Common myeloid progenitor, CD34-positive (primary cell): ENCODE measurements around the gene PLD5.

Source experiments
- CTCF ChIA-PET: fragments of 350-600 bp; sonication (Branson Sonifier 250); formaldehyde crosslinking; loops from one replicate; lab custom pipeline; 2021; ENCODE audit warnings: antibody characterized with exemption; lab: Charles Lee
- POLR2A ChIA-PET: fragments of 350-600 bp; sonication (Branson Sonifier 250); formaldehyde crosslinking; loops from one replicate; lab custom pipeline; 2021; ENCODE audit warnings: antibody characterized with exemption; lab: Charles Lee
- DNase-seq, 3 donors: peaks; one replicate each; pipeline versions ENCODE4 v3.0.0 to v3.0.0-alpha.2; 2013
- H3K27ac ChIP-seq, 2 experiments: 1 replicate in 1 of 2; 2 replicates in 1 of 2; pipeline ENCODE4 v1.7.0; 2013; ENCODE audit warnings: inconsistent platforms in 2 of 2, low read length in 2 of 2, mild to moderate bottlenecking in 2 of 2, low read depth in 1 of 2, moderate library complexity in 1 of 2; ENCODE audit not compliant: severe bottlenecking in 2 of 2, insufficient read depth in 1 of 2, poor library complexity in 1 of 2
- H3K27me3 ChIP-seq, 5 experiments: replicated peaks in 2 of 5; 1 replicate in 3 of 5; 2 replicates in 2 of 5; pipeline versions ENCODE4 v1.6.1 to v1.7.0; 2013; ENCODE audit warnings: low read length in 4 of 5, mild to moderate bottlenecking in 2 of 5, moderate library complexity in 2 of 5, inconsistent platforms in 1 of 5; ENCODE audit not compliant: insufficient read depth in 5 of 5, control insufficient read depth in 4 of 5
- H3K36me3 ChIP-seq, 4 experiments: 1 replicate in 2 of 4; 2 replicates in 2 of 4; pipeline versions ENCODE4 v1.6.1 to v1.7.0; 2013; ENCODE audit warnings: low read length in 3 of 4, control low read depth in 1 of 4, mild to moderate bottlenecking in 1 of 4; ENCODE audit not compliant: control insufficient read depth in 4 of 4, insufficient read depth in 4 of 4
- H3K4me1 ChIP-seq, 4 experiments: 1 replicate in 3 of 4; 2 replicates in 1 of 4; pipeline versions ENCODE4 v1.6.1 to v1.7.1; 2013; ENCODE audit warnings: low read length in 3 of 4, mild to moderate bottlenecking in 3 of 4, control low read depth in 1 of 4, inconsistent platforms in 1 of 4, moderate library complexity in 1 of 4; ENCODE audit not compliant: control insufficient read depth in 4 of 4, insufficient read depth in 4 of 4; ENCODE audit errors: control extremely low read depth in 1 of 4
- H3K4me3 ChIP-seq, 7 experiments: 1 replicate in 4 of 7; 2 replicates in 3 of 7; pipeline versions ENCODE4 v1.5.1 to v1.7.0; 2013; ENCODE audit warnings: mild to moderate bottlenecking in 7 of 7, low read length in 6 of 7, moderate library complexity in 6 of 7, inconsistent platforms in 2 of 7, low read depth in 2 of 7, control low read depth in 1 of 7; ENCODE audit not compliant: insufficient read depth in 4 of 7, control insufficient read depth in 1 of 7; ENCODE audit errors: extremely low read depth in 1 of 7
- H3K9me3 ChIP-seq, 5 experiments: 1 replicate in 4 of 5; 2 replicates in 1 of 5; pipeline versions ENCODE4 v1.6.1 to v1.7.1; 2013; ENCODE audit warnings: low read length in 4 of 5, mild to moderate bottlenecking in 2 of 5, inconsistent platforms in 1 of 5, low read depth in 1 of 5, moderate library complexity in 1 of 5; ENCODE audit not compliant: control insufficient read depth in 4 of 5, insufficient read depth in 2 of 5; ENCODE audit errors: control extremely low read depth in 1 of 5
- WGBS: methylation state at CpG from one replicate; pipeline ENCODE4 v1.1.5; 2013; ENCODE audit not compliant: insufficient coverage; 5-methylcytosine and 5-hydroxymethylcytosine counted together

PLD5 gene

DNA sequence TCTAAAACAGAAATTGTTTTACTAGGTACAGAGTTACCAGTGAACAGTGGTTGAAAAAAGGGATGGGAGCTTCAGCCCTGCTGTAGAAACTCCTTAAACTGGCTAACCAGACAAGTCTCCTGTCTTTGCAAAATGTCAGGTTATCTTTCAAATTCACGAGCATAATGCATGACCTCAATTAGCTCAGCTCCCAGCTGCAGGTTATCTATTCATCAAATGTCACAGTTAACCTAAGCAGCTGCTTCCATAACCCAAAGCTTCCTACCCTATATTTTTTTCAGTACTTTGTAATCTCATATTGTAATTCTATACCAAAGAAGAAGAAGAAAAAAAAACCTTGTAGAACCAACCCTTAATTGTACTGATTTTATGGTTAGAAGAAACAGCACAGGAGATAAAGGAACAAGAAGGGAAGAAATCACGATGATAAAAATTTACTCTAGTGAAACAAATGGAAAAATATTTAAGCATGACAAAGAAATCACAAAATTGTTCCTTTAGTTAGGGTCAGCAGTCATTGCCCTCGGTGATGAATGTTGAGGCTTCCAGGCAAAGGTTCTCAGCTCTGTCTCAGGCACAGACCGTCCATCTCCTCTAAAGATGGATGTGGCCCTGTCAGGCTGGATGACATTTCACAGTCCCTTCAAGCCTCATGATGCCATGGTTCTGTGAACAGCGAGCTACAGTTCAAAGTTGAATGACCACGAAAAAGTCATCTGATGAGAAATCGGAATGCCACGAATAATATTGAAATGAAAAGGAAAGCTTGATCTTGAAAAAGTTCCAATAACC, 95.9 kb downstream of the PLD5 start:
- Histone ChIP-seq H3K9me3 (peaks cover 0 to 3% (median 0%) of the 10 kb centered on the region in 5 experiments), H3K27ac (no peak overlapping the region), H3K4me3 (no peak overlapping the region), H3K4me1 (no peaks in the 10 kb centered on the region), H3K36me3 (no peaks in the 10 kb centered on the region), H3K27me3 (no peaks in the 10 kb centered on the region)
- ChIA-PET CTCF (interaction anchor here (0.5 to 0.8 kb wide), 2 partner anchors 26 to 49 kb away, joined by 3 to 4 read pairs; no protein-coding TSS in a partner anchor), POLR2A (no interaction called here)
- 95% methylated on average over 6 of the region's 8 CpGs for WGBS
- DNase-seq = no peak

DNA sequence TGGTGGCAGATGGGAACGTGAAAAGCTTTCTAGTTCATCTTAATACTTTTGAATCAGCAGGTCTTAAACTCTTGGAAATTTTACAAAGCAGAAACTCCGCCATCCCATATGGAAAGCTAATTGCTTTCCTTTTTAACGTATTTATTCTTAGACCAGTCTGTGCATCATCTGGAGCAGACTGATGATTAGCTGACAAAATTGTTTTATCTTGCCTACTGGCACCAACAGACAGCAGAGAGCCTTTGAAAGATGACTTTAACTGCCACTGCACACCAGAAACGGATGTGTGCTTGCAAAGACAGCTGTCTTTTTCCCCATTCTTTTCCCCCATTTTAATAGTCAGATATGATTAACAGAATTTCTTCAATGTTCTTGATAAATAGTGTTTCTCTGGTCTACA, 97.0 kb downstream of the PLD5 start:
- no peak for DNase-seq
- 100% methylated on average over 3 of the region's 4 CpGs for WGBS
- Histone ChIP-seq H3K9me3 (peaks cover 0 to 3% (median 0%) of the 10 kb centered on the region in 5 experiments), H3K4me3 (no peak overlapping the region), H3K27me3 (no peaks in the 10 kb centered on the region), H3K36me3 (no peaks in the 10 kb centered on the region), H3K27ac (no peak overlapping the region), H3K4me1 (no peaks in the 10 kb centered on the region)
- CTCF ChIA-PET = no interaction called here
- POLR2A ChIA-PET = no interaction called here

DNA sequence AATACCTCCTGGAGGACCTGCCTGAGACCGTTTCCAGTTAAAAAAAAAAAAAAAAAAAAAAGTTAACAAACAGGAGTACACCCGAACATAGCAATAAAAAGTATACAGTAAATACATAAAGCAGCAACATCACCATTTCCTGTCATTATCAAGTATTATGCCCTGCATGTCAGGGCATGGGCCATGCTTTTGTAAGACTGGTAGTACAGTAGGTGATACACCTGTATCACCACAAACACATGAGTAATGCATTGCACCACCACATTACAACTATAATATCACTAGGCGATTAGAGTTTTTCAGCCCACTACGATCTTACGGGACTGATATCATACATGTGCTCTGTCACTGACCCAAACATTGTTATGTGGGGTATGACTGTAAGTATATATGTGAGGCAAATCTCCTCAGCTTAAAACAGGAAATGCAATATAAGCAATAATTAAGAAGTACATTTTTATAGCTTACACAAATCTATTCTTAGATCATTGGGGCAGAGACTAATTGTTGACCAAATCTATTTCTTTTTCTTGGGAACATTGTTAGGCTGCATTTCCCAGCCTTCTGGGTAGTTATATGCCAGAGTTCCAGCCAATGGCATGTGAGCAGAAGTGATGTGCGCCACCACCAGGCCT, 98.1 kb downstream of the PLD5 start:
- H3K36me3 ChIP-seq = no peaks in the 10 kb centered on the region
- DNase-seq = no peak
- H3K27ac ChIP-seq = no peak overlapping the region
- ChIA-PET POLR2A (no interaction called here), CTCF (no interaction called here)
- WGBS = 94% methylated on average over 2 of the region's 6 CpGs
- H3K9me3 ChIP-seq = no peaks in the 10 kb centered on the region
- H3K4me1 ChIP-seq = no peaks in the 10 kb centered on the region
- H3K4me3 ChIP-seq = no peak overlapping the region
- H3K27me3 ChIP-seq = no peaks in the 10 kb centered on the region

DNA sequence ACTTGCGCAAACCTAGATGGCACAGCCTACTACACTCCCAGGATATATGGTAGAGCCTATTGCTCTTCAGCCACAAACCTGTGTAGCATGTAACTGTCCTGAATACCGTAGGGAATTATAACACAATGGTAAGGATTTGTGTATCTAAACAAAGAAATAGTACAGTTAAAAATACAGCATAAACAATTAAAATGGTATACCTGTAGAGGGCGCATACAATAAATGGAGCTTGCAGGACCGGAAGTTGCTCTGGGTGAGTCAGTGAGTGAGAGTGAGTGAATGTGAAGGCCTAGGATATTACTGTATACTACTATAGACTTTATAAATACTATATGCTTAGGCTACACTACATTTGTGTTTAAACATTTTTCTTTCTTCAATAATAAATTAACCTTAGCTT, 99.3 kb downstream of the PLD5 start:
- no peak overlapping the region for H3K4me3 ChIP-seq
- no peaks in the 10 kb centered on the region for H3K36me3 ChIP-seq
- CTCF ChIA-PET = no interaction called here
- no peaks in the 10 kb centered on the region for H3K27me3 ChIP-seq
- no peaks in the 10 kb centered on the region for H3K9me3 ChIP-seq
- H3K27ac ChIP-seq = no peak overlapping the region
- H3K4me1 ChIP-seq = no peaks in the 10 kb centered on the region
- POLR2A ChIA-PET = no interaction called here
- peak in 1 of 3 donors; percentile 5 for DNase-seq
- WGBS = no CpG with 5 or more reads among the region's 4 CpGs

DNA sequence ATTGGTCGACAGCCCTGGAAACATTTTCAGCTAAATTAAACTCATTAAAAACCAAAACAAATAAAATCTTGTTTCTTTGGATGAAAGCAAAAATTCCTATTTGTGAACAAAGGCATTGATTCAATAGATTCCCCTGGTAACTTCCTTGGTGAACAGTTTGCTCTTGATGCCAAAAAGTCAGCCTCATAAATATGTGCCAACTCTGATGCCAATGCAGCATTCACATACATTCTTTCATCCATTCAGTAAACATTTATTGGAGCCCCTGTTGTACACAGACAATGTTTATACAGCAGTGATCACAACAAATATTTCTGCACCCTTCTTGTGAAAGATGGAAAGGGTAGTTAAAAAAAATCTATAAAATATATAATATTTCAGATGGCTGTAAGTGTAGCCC, 107.8 kb downstream of the PLD5 start:
- no peak overlapping the region for H3K4me3 ChIP-seq
- no peak for DNase-seq
- H3K9me3 ChIP-seq = no peaks in the 10 kb centered on the region
- WGBS = no CpG with 5 or more reads among the region's 1 CpG
- ChIA-PET POLR2A (no interaction called here), CTCF (interaction anchor here (1.0 kb wide), 1 partner anchor 13 kb away, joined by 5 read pairs; no protein-coding TSS in a partner anchor)
- H3K27me3 ChIP-seq = no peaks in the 10 kb centered on the region
- H3K27ac ChIP-seq = no peak overlapping the region
- H3K4me1 ChIP-seq = no peaks in the 10 kb centered on the region
- H3K36me3 ChIP-seq = no peaks in the 10 kb centered on the region

DNA sequence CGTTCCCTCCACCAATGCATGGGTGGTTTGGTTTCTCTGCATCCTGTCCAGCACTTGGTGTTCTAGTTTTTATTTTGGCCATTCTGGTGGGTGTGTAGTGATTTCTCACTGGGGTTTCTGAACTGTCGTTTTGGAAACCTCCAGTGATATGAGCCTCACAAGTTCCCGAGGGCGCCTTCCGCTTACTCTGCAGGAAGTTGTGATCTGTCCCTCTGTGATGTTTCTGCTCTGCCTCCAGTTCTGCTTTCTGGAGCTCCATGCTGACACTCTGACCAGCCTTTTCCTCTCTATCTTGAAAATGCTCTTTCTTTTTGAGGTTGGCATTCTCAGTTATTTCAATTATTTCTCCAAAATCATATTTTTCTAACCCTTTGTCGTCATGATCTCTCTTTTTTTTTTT, 111.6 kb downstream of the PLD5 start:
- ChIA-PET POLR2A (no interaction called here), CTCF (no interaction called here)
- Histone ChIP-seq H3K27me3 (no peaks in the 10 kb centered on the region), H3K27ac (no peak overlapping the region), H3K4me1 (no peaks in the 10 kb centered on the region), H3K9me3 (no peaks in the 10 kb centered on the region), H3K36me3 (no peaks in the 10 kb centered on the region), H3K4me3 (no peak overlapping the region)
- DNase-seq = no peak
- WGBS = 45% methylated on average over 5 of the region's 6 CpGs

DNA sequence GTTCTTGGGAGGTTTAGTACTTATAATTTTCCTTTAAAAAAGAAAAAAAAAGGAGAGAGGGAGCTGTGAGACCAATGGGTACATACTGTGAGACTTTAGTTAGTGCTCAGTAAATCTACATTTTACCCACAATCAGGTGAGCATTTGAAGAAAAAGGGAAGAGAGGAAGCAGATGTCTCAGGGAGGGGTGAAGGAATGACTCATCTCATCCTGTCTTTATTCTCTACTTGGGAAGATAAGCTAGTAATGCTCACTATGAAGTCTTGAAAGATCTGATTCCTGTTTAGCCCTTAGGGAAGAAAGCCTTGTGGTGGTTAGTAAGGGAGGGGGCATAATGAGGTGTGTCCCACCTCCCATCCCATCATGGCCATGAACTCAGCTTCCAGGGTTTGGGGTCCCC, 112.6 kb downstream of the PLD5 start:
- Histone ChIP-seq H3K36me3 (no peaks in the 10 kb centered on the region), H3K9me3 (no peaks in the 10 kb centered on the region), H3K4me1 (no peaks in the 10 kb centered on the region), H3K27ac (no peak overlapping the region), H3K4me3 (no peak overlapping the region), H3K27me3 (no peaks in the 10 kb centered on the region)
- no peak for DNase-seq
- ChIA-PET CTCF (no interaction called here), POLR2A (no interaction called here)
